Cardiac septum (tissue), 1 donor: ENCODE data around the gene A2M. TPM values are rescaled to one million over a fixed set of nuclear protein-coding genes. Genes with fewer than 3 reads are reported as not detected.

Experiments used
- DNase-seq: peaks from one replicate; pipeline ENCODE4 v3.0.0-alpha.2; 2020; ENCODE audit warnings: low spot score
- intact Hi-C: fragments of 100-400 bp; cut with DNase I; formaldehyde crosslinking; loops from one replicate; pipeline ENCODE4 v1.14.0; 2022
- total RNA-seq: library from RNA; stranded (reverse); fragmentation: NEBNext Ultra II Directional; extraction: Animal tissue kit (Norgen Biotek cat#: 25700); gene quantifications from one replicate; pipeline ENCODE4 v1.2.1, GENCODE V29; 2021
- donor health status: DM: no; HTN: no; CAD: no.

Gene A2M
- total RNA-seq, 1 donor from 2014 or later = 588 TPM

- DNase-seq = no peak
- intact Hi-C loops = no loop called here
Measured at GRCh38 chr12:9079883-9080675, 35.6 kb downstream of the A2M start.

DNA sequence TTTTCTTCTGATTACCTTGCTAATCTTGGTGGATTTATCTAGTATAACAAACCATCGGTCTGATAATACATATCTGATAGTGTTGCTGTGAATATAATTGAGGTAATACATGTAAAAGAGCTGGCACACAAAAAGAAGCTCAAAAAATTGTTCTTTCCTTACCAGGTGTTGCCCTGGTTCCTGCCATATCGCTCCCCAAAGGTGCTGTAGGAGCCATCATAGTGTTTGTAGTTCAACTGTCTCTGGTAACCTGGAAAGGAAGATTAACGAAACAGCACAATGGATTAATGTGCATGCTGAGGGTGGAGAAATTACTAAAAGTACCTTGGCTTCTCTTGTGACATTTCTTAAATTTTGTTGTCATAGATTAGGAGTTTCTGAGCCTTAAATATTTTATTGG lies 36.6 kb downstream of the A2M start:
- intact Hi-C loops = no loop called here
- DNase-seq = no peak

DNA sequence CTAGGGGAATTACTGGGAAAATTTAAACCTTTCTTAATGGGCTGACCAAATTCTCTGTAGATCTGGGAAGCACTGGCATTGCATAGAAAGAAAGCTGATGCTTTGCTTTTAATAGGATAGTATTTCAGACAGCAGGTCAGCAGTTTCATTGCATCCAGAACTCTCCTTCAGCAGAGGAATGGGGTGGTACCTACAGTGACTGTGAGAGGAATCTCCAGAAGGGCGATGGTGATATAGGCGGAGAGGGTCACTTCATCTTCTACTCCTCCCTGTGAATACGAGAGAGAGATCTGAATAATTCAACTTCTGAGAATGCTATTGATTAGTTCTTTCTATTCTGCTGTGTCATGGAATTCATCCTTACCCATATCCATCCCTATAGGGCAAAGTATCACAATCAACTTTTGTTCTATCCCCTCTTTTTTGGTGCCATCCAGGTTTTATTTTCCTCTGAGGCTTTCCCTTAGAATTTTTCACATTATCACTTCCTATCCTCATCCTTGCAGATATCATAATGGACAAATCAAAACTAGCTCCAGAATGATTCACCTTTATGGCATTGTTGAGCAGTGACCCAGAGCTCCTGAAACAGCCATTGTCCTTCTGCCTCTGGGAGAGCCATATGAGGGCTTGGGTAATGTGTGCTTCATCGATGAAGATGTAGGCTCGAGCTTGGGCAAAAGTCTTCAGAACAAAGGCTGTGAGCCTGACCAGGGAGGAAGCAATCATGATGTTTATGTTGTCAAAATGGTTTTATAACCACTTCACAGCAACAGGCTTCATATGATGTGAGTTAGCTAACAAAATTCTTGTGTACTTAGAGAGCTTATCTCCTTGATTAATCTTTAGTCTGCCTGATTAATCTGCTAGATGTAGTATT lies 38.3 kb downstream of the A2M start:
- no peak for DNase-seq
- intact Hi-C loops = no loop called here

DNA sequence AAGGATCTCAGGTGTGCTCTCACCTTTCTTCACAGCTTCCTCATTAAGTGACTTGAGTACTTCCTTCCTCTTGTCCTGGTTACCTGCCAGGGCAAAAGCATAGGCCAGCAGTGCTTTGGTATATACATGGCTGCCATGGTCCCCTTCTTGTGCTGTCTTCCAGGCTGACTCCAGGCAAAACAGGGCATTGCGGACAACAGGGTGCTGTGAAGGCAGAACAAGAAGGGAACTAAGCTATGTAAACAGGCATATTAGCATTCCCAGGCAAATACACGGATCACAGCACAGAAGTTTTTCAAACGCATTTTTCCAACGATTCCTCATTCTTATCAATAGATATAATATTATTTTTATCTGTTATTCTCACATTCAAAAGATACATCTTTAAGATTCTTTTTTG lies 39.0 kb downstream of the A2M start:
- no peak for DNase-seq
- intact Hi-C loops = no loop called here

DNA sequence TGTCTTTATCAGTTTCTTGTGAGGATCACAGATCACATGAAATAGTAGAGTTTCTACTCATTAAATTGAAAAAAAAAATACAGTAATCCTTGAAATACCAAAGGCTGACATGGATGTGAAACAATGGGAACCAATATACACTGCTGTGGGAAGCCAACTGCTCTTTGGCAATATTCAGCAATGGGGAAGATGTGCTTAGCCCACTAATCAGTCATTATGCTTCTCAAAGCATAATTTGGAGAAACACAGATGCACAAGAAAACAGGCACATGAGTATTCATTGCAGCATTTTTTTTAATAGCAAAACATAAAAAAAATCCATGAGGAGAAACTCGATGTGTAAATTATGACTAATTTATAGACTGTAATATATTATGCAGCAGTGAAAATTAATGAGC lies 40.6 kb downstream of the A2M start:
- no peak for DNase-seq
- intact Hi-C loops = no loop called here

- intact Hi-C loops = no loop called here
- DNase-seq = no peak
Measured at GRCh38 chr12:9074484-9075137, 41.1 kb downstream of the A2M start.

DNA sequence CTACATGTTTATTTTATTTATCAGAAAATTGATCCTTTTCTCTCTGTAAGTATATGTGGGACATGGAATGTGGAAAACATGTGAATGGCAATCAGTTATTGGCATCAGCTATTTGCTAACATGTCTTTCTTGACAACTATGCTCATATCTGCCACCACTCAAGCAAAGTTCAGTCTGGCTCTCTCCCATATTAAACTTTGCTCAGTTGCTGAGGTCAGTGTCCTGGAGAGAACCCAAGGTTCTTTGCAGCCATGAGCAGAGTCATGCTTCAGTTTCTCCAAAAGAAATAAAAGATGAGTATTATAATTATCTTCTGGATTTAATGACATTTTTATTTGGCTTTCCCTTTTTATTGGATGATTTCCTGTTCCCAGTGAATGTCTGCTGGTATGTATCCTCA lies 42.6 kb downstream of the A2M start:
- no peak for DNase-seq
- intact Hi-C loops = no loop called here

DNA sequence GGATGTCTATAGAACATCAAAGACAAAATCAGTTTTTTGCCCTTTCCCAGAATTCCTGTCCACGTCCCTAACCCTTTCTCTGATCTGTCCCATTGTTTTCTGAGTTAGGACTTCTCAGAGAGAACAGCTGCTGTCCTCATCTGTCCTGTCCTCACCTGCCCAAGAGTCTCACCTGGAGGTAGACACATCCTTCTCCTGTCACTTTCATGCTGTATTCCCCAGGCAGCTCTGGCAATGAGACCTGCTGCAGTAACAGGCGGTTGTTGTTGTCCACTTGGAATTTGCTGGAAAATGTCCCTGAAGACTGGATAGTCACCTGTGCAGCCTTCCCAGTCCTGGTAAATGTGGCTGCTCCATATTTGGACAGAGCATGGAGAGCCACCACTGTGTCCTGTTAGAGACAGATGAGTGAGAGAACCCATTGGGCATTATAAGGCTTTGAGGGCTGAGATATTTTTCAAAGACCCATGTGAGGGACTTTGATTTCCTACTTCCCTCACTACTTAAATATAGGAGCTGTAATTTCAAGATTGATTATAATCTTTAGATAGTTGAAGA lies 43.2 kb downstream of the A2M start:
- DNase-seq = no peak
- intact Hi-C loops = no loop called here

DNA sequence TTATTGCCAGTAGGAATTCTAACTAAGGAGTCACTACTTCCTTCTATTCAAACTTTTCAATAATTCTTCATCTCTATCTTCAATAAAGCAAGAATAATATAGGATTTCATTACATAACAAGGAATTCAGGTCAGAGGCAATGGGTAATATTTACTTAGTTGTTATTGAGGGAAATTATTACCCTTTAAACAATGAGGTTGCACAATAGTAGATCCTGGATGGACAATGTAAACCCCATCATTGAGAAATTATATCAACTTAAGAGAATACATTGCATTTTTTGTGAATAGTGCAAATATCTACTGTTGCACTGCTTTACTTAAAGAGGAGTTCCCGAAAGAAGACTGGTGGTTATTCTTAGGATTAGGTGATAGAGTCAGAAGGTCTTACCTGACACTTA lies 43.8 kb downstream of the A2M start:
- intact Hi-C loops = no loop called here
- DNase-seq = no peak

GRCh38 chr12:9071518-9071917 lies 44.2 kb downstream of the A2M start:
- intact Hi-C loops = no loop called here

DNA sequence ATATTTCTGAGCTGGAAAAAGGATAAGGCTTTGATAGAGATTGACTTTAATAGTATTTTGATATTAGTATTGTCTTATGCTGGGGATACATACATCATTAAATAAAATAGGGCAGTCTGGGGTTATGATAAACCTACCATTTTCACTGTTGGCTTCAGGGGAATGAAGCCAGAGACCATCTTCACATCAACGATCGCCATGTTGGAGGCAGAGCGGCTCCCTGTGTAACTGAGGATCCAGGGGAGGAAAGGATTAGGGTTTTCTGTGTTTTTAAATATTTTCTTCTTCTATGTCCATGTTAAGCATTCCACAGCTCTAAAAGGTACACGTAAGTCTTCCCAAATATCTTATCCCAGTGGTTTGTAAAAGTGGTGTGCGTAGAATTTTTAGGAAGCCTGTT lies 45.4 kb downstream of the A2M start:
- intact Hi-C loops = no loop called here
- DNase-seq = no peak

More at GRCh38 chr12:9071518-9071917, 44.2 kb downstream of the A2M start:
- no peak for DNase-seq

DNA sequence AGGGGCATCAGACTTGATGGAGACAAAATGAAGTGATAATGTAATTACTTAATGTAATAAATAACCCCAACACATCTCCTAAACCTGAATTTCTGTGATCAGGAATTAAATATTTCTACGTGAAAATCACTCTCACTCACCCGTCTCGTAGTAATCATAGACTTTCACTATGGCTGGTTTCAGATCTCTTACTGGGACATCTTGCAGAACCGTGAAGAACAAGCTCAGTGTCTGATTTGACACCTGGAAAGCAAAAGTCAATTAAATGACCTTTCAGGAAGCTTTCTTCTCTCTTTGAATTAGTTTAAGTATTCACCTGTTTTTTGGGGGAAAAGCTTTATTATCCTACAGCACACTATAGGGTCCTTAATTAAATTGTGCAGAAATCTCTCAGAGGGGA lies 47.1 kb downstream of the A2M start:
- intact Hi-C loops = loop anchor here (5.0 kb wide), 1 partner anchor 44 kb away; no protein-coding TSS in a partner anchor
- DNase-seq = no peak

DNA sequence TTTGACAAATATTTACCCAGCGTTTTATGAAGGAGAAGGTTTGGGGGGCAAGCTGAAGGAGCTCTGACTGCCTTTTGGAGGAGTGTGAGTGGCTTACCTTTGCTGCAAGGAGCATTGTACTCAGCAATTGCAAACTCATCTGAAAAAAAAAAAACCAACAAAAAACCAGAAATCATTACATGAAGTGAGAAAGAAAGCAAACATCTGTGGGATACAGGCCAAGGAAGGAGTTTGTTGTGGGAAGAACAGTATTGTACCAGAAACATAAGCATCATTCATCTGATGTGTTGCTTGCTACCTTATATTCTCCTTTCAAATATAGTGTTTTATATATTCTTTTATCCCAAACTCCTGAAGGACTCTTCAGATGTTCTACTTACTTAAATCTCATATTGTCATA lies 47.6 kb downstream of the A2M start:
- intact Hi-C loops = loop anchor here (5.0 kb wide), 1 partner anchor 44 kb away; no protein-coding TSS in a partner anchor
- DNase-seq = no peak

DNA sequence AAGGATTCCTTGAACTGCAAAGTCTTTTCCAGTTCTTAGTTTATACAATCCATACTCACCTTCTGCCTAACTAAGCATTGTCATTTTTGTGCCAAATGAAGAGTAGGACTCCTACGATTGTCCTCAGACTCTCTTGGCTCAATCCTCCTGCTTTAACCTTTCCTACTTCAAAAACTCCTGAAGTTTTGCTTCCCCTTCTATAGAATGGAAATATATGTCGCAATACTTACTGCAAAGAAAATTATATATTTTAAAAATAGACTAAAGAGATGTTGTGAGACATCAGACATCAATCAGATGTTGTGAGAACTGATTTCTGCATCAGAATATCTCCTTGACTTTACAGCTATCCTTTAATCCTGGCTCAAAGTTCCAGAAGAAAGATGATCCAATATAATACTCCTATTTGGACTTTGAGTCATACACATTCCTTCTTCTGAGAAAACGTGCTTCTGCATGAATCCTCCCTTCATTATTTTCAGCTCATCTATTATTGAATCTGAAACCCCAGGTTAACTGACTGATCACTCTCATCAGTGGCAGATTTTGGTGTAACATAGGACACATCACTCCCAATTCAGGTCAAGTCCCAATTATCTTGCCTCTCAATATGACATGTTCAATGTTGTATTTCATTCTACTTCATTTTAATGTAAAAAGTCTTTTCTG lies 48.8 kb downstream of the A2M start:
- DNase-seq = no peak
- intact Hi-C loops = loop anchor here (5.0 kb wide), 1 partner anchor 45 kb away; no protein-coding TSS in a partner anchor

DNA sequence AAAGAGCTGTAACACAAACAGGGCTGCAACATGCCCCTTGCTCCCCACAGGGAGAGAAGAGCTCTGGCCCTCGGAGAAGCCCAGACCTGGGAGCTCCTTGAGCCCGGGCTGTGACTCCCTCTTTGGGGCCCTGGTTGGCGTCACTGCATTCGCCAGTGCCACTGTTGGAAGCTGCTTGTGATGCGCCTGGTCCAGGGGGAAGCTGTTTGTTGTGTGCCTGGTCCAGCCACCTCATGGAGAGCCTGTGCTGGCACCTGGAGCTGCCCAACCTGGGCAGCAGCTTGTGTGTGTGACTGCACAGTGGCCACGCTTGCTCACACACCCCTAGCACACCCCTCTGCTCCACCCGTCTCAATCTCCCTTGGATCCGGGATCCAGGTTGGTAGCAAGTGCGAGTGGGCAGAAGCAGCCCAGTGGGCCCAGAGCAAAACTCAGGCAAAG lies 49.5 kb downstream of the A2M start:
- no peak for DNase-seq
- intact Hi-C loops = loop anchor here (5.0 kb wide), 1 partner anchor 46 kb away; no protein-coding TSS in a partner anchor

DNA sequence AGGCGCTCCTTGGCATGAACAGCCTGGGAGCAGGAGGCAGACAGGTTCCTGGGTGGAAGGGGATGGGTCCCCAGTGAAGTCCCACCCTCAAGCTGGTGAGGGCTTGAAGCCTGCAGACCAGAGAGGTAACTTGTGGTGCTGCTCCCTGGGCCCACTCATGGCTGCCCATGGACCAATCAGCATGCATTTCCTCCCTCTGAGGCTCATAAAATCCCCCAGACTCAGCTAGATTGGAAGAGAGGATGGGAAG lies 50.2 kb downstream of the A2M start:
- intact Hi-C loops = loop anchor here (5.0 kb wide), 1 partner anchor 47 kb away; no protein-coding TSS in a partner anchor
- DNase-seq = no peak

DNA sequence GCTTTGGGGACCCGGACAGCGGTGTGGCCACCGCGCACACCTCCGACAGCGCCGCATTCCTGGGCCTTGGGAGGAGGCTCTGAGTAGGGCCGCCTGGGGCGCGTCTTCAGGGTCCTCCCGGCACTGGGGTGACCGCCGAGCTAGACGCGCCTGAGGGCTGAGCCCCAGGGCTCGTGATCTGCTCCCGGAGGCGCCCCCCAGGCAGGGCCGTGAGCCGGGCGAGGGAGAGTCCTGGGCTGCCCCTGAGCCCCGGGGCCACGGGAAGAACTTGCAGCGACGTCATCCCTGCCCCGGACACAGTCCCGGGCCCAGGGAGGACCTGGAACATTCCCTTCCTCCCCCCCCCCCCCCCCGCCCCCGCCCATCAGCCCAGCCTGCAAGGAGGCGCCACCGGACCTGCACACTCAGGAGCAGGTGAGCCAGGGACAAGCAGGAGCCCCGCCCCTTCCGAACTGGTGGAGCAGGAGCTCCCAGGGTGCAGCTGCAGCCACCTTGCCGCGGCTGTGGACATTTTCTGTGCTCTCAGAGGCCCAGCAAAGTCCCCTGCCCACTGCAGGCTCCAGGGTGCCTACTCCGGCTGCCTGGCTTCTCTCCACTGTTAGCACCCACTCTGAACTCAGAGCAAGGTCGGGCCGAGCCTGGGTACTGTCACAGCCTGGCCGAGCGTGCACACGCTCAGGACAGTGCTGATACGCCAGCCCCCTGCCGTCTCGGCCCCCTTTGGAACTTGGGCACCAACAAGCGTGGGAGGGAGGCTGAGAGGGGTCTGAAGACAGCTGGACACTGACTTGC lies 50.7 kb downstream of the A2M start:
- peak; percentile 86 for DNase-seq
- intact Hi-C loops = loop anchor here (5.0 kb wide), 1 partner anchor 47 kb away; no protein-coding TSS in a partner anchor

DNA sequence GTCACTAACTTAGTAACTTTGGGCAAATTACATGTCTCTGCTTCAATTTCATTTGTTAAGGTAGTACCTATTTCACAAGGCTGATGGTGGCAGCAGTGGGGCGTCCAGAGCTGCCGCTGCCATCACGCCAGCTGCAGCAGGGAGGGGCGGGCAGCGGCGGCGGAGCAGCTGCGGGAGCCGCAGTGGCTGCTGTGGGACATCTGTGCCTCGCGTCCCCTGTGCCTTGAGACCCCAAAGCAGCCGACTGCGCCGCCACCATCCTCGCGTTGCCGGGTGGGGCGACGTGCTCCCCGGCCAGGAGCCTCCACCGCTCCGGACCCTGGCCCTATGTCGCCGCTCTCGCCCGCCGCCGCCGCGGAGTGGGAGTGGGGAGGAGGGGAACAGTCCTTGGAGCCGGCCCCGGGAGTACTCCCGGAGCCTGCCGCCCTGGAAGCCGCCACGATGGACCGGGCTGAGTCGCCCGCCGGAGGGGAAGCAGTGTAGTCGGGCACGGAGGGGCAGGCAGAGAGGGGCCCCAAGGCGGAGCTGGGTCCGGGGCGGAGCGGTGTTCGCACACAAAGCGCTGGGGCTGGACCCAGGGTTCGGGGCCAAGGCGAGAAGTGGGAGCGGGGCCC lies 51.4 kb downstream of the A2M start:
- intact Hi-C loops = no loop called here
- no peak for DNase-seq
